Measurements from ENCODE around the gene INKA2. TPM values are rescaled to one million over a fixed set of nuclear protein-coding genes. Genes with fewer than 3 reads are reported as not detected.

The INKA2 gene
- total and polyA plus RNA-seq, 7 donors: 1.2 to 5.4 (median 3.0) TPM

DNA sequence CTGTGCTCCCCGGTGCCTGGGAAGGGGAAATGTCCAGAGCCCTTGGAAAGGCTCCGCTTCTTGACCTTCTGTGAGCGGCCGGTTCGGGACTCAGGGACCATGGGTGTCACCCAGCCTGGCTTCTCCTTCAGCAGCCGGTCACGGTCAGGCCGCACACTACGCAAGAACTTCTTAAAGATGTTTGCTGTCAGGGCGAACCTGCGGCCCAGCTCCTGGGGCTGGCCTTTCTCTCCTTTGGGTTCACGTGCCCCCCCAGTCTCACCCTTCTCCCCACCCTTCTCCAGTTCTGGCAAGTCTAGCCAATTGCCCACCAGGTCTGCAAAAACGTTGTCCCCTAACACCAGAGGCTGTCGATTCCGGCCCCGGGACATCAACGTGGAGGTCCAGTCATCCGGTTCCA is 12.1 kb downstream of the INKA2 start:
- TF ChIP-seq POLR2A (IDR thresholded peaks at IDR 0.05) (no peak), POLR2AphosphoS5 (IDR thresholded peaks at IDR 0.05) (no peak), EP300 (IDR thresholded peaks at IDR 0.05) (no peak)
- TF ChIP-seq, protein P1, sequence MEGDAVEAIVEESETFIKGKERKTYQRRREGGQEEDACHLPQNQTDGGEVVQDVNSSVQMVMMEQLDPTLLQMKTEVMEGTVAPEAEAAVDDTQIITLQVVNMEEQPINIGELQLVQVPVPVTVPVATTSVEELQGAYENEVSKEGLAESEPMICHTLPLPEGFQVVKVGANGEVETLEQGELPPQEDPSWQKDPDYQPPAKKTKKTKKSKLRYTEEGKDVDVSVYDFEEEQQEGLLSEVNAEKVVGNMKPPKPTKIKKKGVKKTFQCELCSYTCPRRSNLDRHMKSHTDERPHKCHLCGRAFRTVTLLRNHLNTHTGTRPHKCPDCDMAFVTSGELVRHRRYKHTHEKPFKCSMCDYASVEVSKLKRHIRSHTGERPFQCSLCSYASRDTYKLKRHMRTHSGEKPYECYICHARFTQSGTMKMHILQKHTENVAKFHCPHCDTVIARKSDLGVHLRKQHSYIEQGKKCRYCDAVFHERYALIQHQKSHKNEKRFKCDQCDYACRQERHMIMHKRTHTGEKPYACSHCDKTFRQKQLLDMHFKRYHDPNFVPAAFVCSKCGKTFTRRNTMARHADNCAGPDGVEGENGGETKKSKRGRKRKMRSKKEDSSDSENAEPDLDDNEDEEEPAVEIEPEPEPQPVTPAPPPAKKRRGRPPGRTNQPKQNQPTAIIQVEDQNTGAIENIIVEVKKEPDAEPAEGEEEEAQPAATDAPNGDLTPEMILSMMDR (IDR thresholded peaks at IDR 0.05): no peak
- WGBS, 2 donors: 90 to 92% methylated on average over 18 of the region's 18 CpGs
- intact Hi-C loops (cut with DNase I): no loop called here

DNA sequence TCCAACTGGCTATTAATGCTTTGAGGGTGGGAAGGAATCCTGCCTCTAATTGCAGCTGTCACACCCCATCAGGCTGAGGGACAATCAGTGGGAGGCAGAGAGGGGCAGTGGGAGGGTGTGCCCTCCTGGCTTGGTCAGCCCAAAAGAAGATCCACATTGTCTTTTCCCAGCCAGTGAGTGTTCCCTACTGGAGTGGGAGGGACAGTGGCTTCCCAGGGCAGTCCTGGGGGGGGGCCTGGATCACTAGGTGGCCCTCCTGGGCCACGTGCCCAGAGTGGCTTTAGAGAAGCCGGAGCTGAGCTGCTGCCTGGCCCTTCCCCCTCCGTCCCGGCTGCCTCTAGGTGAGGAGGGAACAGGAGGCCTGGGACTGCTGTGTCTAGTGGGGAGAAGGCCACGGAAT is 14.0 kb downstream of the INKA2 start:
- Histone ChIP-seq H3K4me1 (peaks cover 0 to 40% (median 28%) of the 10 kb centered on the region in 4 donors), H3K27me3 (no peaks in the 10 kb centered on the region), H3K4me3 (no peak overlapping the region), H3K36me3 (peaks cover 0 to 12% (median 0%) of the 10 kb centered on the region in 4 donors), H3K27ac (peak overlapping the region in 2 of 4 donors; percentile 20 to 32), H3K9me3 (no peaks in the 10 kb centered on the region)
- TF ChIP-seq POLR2AphosphoS5 (IDR thresholded peaks at IDR 0.05): peak in 1 of 4 donors; percentile 14
- TF ChIP-seq EP300 (IDR thresholded peaks at IDR 0.05): no peak
- WGBS, 2 donors: 52 to 71% methylated on average over 5 of the region's 5 CpGs
- peak; percentile 79 for DNase-seq
- intact Hi-C loops (cut with DNase I): no loop called here

More for the DNA sequence above, 12.1 kb downstream of the INKA2 start:
- Histone ChIP-seq H3K4me1 (peaks cover 0 to 23% (median 14%) of the 10 kb centered on the region in 4 donors), H3K27ac (no peak overlapping the region), H3K9me3 (no peaks in the 10 kb centered on the region), H3K4me3 (no peak overlapping the region), H3K27me3 (no peaks in the 10 kb centered on the region), H3K36me3 (peaks cover 0 to 12% (median 0%) of the 10 kb centered on the region in 4 donors)
- DNase-seq: no peak

DNA sequence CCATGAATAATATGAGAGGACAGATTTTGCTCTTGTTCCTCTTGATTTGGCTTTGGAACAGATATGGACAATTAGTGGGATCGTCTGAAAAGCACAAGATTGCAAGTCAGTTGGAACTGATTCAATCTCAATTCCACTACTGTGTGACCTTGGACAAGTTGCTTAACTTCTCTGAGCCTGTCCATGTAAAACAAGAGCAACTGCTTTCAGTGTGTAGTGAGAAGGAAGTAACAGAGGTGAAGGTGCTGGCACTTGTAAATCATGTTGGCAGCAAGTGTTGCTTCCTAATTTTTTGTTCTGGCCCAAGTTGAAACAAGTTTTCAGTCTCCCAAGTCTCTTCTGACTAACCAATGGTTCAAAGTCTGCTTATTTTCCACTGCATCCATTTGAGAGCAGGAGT is 15.3 kb downstream of the INKA2 start:
- Histone ChIP-seq H3K27ac (no peak overlapping the region), H3K9me3 (no peaks in the 10 kb centered on the region), H3K4me3 (no peak overlapping the region), H3K36me3 (peaks cover 0 to 12% (median 0%) of the 10 kb centered on the region in 4 donors), H3K27me3 (no peaks in the 10 kb centered on the region), H3K4me1 (peaks cover 0 to 38% (median 32%) of the 10 kb centered on the region in 4 donors)
- 38 to 65% methylated on average over 1 of the region's 1 CpG for WGBS, 2 donors
- intact Hi-C loops (cut with DNase I): no loop called here
- TF ChIP-seq EP300 (IDR thresholded peaks at IDR 0.05) (no peak), POLR2AphosphoS5 (IDR thresholded peaks at IDR 0.05) (peak in 1 of 4 donors; percentile 21)
- TF ChIP-seq, protein P1 (IDR thresholded peaks at IDR 0.05): no peak
- DNase-seq: no peak

DNA sequence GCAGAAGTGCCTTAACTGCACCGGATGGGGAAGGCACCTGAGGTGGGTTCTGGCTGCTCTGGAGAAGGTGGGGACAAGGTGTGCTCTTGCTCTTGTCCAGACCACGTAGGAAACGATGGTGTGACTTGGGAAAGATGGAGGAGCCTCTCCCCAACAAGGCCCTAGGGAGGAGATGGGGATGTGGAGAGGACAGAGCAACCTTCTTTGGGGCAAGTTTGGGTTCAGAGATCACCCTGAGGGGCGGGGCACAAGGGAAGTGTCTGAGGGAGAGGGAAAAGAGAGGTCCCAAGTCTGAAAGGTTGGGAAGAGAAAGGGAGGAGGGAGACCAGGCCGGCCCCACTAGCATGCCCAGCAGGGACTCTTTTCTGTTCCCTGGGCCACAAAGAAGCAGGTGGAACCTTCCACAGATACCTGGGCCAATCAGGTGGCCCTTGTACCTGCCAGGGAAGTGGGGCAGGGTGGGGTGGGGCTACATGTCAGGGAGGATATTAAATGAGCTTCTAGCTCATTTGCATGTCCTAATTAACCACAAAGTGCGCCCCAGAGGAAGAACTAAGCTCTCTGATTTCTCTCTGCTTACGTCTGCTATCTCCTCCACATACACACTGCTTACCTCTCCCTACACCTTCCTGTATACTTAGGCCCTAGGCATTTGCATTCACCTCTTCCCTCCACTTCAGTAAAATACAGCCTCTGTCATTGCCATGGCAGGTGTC is 15.9 kb downstream of the INKA2 start:
- H3K4me1 ChIP-seq: peaks cover 0 to 38% (median 32%) of the 10 kb centered on the region in 4 donors
- WGBS, 2 donors: 71 to 79% methylated on average over 7 of the region's 7 CpGs
- intact Hi-C loops (cut with DNase I): no loop called here

More for the DNA sequence above, 15.9 kb downstream of the INKA2 start:
- Histone ChIP-seq H3K36me3 (peaks cover 0 to 12% (median 0%) of the 10 kb centered on the region in 4 donors), H3K4me3 (no peak overlapping the region), H3K27me3 (no peaks in the 10 kb centered on the region), H3K9me3 (no peaks in the 10 kb centered on the region), H3K27ac (no peak overlapping the region)
- TF ChIP-seq POLR2AphosphoS5 (IDR thresholded peaks at IDR 0.05): peak in 2 of 4 donors; percentile 11 to 34
- TF ChIP-seq, protein P1 (IDR thresholded peaks at IDR 0.05): no peak
- TF ChIP-seq EP300 (IDR thresholded peaks at IDR 0.05): no peak
- TF ChIP-seq POLR2A (IDR thresholded peaks at IDR 0.05): no peak
- no peak for DNase-seq
